GM12864 (cell line): ENCODE measurements around the gene SLC22A3.

Experiments used
- DNase-seq: peaks from one replicate; pipeline ENCODE4 v3.0.0-alpha.2; 2011; ENCODE audit warnings: low read depth
- H3K4me3 ChIP-seq: 2 replicates; pipeline ENCODE4 v1.5.1; 2011; ENCODE audit warnings: mild to moderate bottlenecking, low read depth, low read length, control low read depth
- CTCF ChIP-seq: IDR thresholded peaks from 2 replicates; pipeline ENCODE4 v1.5.1; 2011; ENCODE audit warnings: low read depth, mild to moderate bottlenecking, moderate library complexity, low read length, control low read depth, inconsistent platforms; ENCODE audit errors: missing control alignments

The SLC22A3 gene

GRCh38 chr6:160333101-160333500, 15.1 kb upstream of the SLC22A3 start:
- no peak for TF ChIP-seq CTCF
- DNase-seq = no peak
- no peak overlapping the region for H3K4me3 ChIP-seq

GRCh38 chr6:160333841-160334240, 14.3 kb upstream of the SLC22A3 start:
- no peak overlapping the region for H3K4me3 ChIP-seq
- no peak for DNase-seq
- TF ChIP-seq CTCF = no peak

- H3K4me3 ChIP-seq = no peak overlapping the region
- no peak for TF ChIP-seq CTCF
- no peak for DNase-seq
These were observed 12.0 kb upstream of the SLC22A3 start for GRCh38 chr6:160336200-160336599.

GRCh38 chr6:160337301-160337700, 10.9 kb upstream of the SLC22A3 start:
- no peak for DNase-seq
- TF ChIP-seq CTCF = no peak
- no peak overlapping the region for H3K4me3 ChIP-seq

GRCh38 chr6:160337991-160338390, 10.2 kb upstream of the SLC22A3 start:
- H3K4me3 ChIP-seq = no peak overlapping the region
- TF ChIP-seq CTCF = no peak
- DNase-seq = no peak

- H3K4me3 ChIP-seq = no peak overlapping the region
- TF ChIP-seq CTCF = no peak
- no peak for DNase-seq
These were observed 5.0 kb upstream of the SLC22A3 start for GRCh38 chr6:160343144-160343543.

- DNase-seq = no peak
- TF ChIP-seq CTCF = no peak
- no peak overlapping the region for H3K4me3 ChIP-seq
These were observed 3.9 kb upstream of the SLC22A3 start for GRCh38 chr6:160344271-160344670.
